LNCaP clone FGC (cell line): ENCODE results near the gene ETV4.

Source experiments
- DNase-seq: peaks from one replicate; pipeline ENCODE4 v3.0.0-alpha.2; 2011; ENCODE audit warnings: low read depth
- H3K4me3 ChIP-seq: 2 replicates; pipeline ENCODE4 v1.5.1; 2011; ENCODE audit warnings: mild to moderate bottlenecking, low read depth, low read length, control low read depth
- TF ChIP-seq, protein P1 (sequence below): IDR thresholded peaks from 2 replicates; pipeline ENCODE4 v1.5.1; 2012; ENCODE audit warnings: mild to moderate bottlenecking; ENCODE audit not compliant: control insufficient read depth, insufficient read depth; ENCODE audit errors: extremely low read depth

ETV4 gene

DNA sequence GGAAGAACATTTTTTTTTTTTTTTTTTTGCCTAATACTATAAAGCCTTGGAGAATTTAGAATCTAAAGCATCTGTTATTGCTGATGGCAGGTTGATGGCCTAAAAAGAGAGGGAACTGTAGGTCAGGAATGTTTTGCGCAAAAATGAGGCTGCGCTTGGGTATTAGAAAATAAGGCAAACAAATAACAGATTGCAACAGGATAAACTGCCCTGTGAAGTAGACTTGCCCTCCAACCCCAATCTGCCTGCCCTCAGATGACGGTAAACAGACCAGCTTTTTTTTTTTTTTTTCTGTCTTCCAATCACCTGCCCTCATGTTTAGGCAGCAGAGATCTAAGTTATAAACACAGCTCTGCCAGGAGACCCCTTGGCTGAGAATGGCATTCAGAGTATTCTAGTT, 66.2 kb downstream of the ETV4 start:
- no peak for DNase-seq
- no peak overlapping the region for H3K4me3 ChIP-seq
- TF ChIP-seq, protein P1, sequence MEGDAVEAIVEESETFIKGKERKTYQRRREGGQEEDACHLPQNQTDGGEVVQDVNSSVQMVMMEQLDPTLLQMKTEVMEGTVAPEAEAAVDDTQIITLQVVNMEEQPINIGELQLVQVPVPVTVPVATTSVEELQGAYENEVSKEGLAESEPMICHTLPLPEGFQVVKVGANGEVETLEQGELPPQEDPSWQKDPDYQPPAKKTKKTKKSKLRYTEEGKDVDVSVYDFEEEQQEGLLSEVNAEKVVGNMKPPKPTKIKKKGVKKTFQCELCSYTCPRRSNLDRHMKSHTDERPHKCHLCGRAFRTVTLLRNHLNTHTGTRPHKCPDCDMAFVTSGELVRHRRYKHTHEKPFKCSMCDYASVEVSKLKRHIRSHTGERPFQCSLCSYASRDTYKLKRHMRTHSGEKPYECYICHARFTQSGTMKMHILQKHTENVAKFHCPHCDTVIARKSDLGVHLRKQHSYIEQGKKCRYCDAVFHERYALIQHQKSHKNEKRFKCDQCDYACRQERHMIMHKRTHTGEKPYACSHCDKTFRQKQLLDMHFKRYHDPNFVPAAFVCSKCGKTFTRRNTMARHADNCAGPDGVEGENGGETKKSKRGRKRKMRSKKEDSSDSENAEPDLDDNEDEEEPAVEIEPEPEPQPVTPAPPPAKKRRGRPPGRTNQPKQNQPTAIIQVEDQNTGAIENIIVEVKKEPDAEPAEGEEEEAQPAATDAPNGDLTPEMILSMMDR = no peak
